Kidney (tissue), 14 donors: ENCODE data around the gene PPFIBP1. TPM values are rescaled to one million over a fixed set of nuclear protein-coding genes. Genes with fewer than 3 reads are reported as not detected.

Source experiments
- DNase-seq, 5 donors: peaks; one replicate each; pipeline ENCODE4 v3.0.0-alpha.2; 2013 to 2020
- FAIRE-seq: peaks from 2 replicates; lab custom pipeline; 2012; peaks lifted over from hg19 to GRCh38; lab: Jason Lieb, UNC
- H3K27ac ChIP-seq, 2 donors: one replicate each; pipeline ENCODE4 v1.7.0; 2013; ENCODE audit warnings: low read depth in 2 of 2, low read length in 2 of 2, inconsistent platforms in 1 of 2
- H3K27me3 ChIP-seq: one replicate; pipeline ENCODE4 v1.7.1; 2013; ENCODE audit warnings: low read length, inconsistent platforms; ENCODE audit not compliant: control insufficient read depth, insufficient read depth
- H3K36me3 ChIP-seq, 3 donors: one replicate each; pipeline versions ENCODE4 v1.7.0 to v1.7.1; 2013; ENCODE audit warnings: low read length in 3 of 3, control low read depth in 1 of 3, inconsistent platforms in 1 of 3; ENCODE audit not compliant: insufficient read depth in 3 of 3, control insufficient read depth in 2 of 3
- H3K4me1 ChIP-seq, 3 donors: one replicate each; pipeline versions ENCODE4 v1.7.0 to v1.7.1; 2013; ENCODE audit warnings: low read length in 3 of 3, inconsistent platforms in 1 of 3, low read depth in 1 of 3; ENCODE audit not compliant: control insufficient read depth in 2 of 3, insufficient read depth in 2 of 3
- H3K4me3 ChIP-seq, 3 donors: one replicate each; pipeline versions ENCODE4 v1.7.0 to v1.8.1; 2013; ENCODE audit warnings: low read length in 3 of 3, control low read depth in 1 of 3, inconsistent platforms in 1 of 3
- H3K9ac ChIP-seq, 3 donors: one replicate each; pipeline versions ENCODE4 v1.7.0 to v1.7.1; 2013; ENCODE audit warnings: low read length in 3 of 3, control low read depth in 1 of 3, inconsistent platforms in 1 of 3
- H3K9me3 ChIP-seq, 3 donors: one replicate each; pipeline versions ENCODE4 v1.7.0 to v1.7.1; 2013; ENCODE audit warnings: low read length in 3 of 3, control low read depth in 1 of 3, inconsistent platforms in 1 of 3; ENCODE audit not compliant: control insufficient read depth in 2 of 3, insufficient read depth in 1 of 3
- intact Hi-C: fragments of 100-400 bp; cut with DNase I; formaldehyde crosslinking; loops from one replicate; pipeline ENCODE4 v1.11.1; 2022
- polyA plus RNA-seq: library from polyadenylated mRNA; stranded (reverse); fragments of 350-450 nt; fragmentation: Illumina TruSeq; extraction: RNeasy Lipid Tissue Mini Kit (QIAGEN cat#74804); gene quantifications from one replicate; pipeline ENCODE4 v1.2.3, GENCODE V29; 2014; ENCODE audit warnings: low read depth, low replicate concordance; ENCODE audit not compliant: insufficient read depth
- total RNA-seq: library from RNA; stranded (reverse); fragmentation: NEBNext Ultra II Directional; extraction: Animal tissue kit (Norgen Biotek cat#: 25700); gene quantifications from one replicate; pipeline ENCODE4 v1.2.1, GENCODE V29; 2021
- TF ChIP-seq, protein P1 (sequence below): IDR thresholded peaks from 3 replicates; pipeline ENCODE4 v1.5.1; 2012; ENCODE audit warnings: mild to moderate bottlenecking, moderate library complexity, borderline replicate concordance; ENCODE audit not compliant: insufficient read depth; ENCODE audit errors: extremely low read depth
- donor health status: control.
- donor health status: control.
- donor health status: control.
- donor health status: control.
- donor health status: control.
- donor health status: DM: yes; HTN: yes; CAD: no.
- donor health status: Normal renal cell carcinoma (clear cell type).

PPFIBP1 gene
- total and polyA plus RNA-seq, 2 donors from 2014 or later: 12.7 to 175 TPM

DNA sequence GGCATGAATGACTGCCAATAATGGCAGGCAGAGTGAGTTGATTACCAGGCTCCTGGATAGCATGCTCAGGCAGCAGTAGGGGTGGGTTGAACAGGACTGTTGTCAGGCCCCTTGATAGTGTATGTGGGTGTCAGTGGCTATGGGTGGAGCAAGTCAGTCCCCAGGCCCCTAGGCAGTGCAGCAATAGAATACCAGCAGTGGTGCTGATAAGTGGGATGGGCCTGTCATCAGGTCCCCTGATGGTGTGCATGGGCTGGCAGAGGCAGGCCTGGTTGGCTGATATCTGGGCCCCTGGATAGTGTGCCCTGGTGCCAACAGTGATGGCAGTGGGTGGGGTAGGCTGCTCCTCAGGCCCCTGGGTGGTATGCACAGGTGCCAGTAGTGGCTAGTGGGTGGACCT is 45.1 kb upstream of the PPFIBP1 start:
- Histone ChIP-seq H3K4me3 (no peak overlapping the region), H3K9ac (no peak overlapping the region), H3K36me3 (no peaks in the 10 kb centered on the region), H3K9me3 (peaks cover 0 to 24% (median 7%) of the 10 kb centered on the region in 3 donors), H3K27me3 (no peaks in the 10 kb centered on the region), H3K4me1 (no peaks in the 10 kb centered on the region), H3K27ac (no peak overlapping the region)
- DNase-seq (no peak), FAIRE-seq (no peak)
- TF ChIP-seq, protein P1, sequence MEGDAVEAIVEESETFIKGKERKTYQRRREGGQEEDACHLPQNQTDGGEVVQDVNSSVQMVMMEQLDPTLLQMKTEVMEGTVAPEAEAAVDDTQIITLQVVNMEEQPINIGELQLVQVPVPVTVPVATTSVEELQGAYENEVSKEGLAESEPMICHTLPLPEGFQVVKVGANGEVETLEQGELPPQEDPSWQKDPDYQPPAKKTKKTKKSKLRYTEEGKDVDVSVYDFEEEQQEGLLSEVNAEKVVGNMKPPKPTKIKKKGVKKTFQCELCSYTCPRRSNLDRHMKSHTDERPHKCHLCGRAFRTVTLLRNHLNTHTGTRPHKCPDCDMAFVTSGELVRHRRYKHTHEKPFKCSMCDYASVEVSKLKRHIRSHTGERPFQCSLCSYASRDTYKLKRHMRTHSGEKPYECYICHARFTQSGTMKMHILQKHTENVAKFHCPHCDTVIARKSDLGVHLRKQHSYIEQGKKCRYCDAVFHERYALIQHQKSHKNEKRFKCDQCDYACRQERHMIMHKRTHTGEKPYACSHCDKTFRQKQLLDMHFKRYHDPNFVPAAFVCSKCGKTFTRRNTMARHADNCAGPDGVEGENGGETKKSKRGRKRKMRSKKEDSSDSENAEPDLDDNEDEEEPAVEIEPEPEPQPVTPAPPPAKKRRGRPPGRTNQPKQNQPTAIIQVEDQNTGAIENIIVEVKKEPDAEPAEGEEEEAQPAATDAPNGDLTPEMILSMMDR: no peak
- intact Hi-C loops: no loop called here

DNA sequence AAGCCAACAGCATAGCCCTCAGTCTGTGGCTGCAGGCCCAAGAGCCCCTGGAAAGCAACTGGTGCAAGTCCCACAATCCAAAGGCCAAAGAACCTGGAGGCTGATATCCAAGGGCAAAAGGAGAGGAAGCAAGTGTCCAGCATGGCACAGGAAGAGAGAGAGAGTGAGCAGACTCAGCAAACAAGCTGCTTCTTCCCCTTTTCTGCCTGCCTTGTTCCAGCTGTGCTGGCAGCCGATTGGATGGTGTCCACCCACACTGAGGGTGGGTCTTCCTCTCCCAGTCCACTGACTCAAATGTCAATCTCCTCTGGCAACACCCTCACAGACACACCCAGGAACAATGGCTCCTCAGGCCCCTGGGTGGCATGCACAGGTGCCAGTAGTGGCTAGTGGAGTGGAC is 44.0 kb upstream of the PPFIBP1 start:
- Histone ChIP-seq H3K9me3 (peaks cover 0 to 24% (median 7%) of the 10 kb centered on the region in 3 donors), H3K27me3 (no peaks in the 10 kb centered on the region), H3K4me3 (no peak overlapping the region), H3K36me3 (no peaks in the 10 kb centered on the region), H3K27ac (no peak overlapping the region), H3K4me1 (no peaks in the 10 kb centered on the region), H3K9ac (no peak overlapping the region)
- intact Hi-C loops: no loop called here
- FAIRE-seq (no peak), DNase-seq (no peak)
- TF ChIP-seq, protein P1: no peak

DNA sequence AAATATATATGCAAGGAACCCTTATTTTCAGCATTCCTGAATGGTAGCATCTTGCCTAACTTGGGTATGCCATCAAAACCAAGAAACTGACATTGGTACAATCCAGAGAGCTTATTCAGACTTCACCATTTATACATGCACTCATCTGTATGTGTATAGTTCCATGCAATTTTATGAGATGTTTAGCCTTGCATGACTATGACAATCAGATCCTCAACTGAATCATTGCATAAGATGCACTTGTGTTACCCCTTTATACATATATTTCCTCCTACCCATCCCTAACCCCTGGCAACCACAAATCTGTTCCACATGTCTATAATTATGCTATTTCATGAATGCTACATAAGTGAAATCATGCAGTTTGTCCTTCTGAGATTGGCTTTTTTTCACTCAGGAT is 37.0 kb upstream of the PPFIBP1 start:
- Histone ChIP-seq H3K36me3 (no peaks in the 10 kb centered on the region), H3K9ac (no peak overlapping the region), H3K4me1 (no peaks in the 10 kb centered on the region), H3K9me3 (no peaks in the 10 kb centered on the region), H3K27me3 (no peaks in the 10 kb centered on the region), H3K27ac (no peak overlapping the region), H3K4me3 (no peak overlapping the region)
- TF ChIP-seq, protein P1: no peak
- DNase-seq (no peak), FAIRE-seq (no peak)
- intact Hi-C loops: no loop called here

DNA sequence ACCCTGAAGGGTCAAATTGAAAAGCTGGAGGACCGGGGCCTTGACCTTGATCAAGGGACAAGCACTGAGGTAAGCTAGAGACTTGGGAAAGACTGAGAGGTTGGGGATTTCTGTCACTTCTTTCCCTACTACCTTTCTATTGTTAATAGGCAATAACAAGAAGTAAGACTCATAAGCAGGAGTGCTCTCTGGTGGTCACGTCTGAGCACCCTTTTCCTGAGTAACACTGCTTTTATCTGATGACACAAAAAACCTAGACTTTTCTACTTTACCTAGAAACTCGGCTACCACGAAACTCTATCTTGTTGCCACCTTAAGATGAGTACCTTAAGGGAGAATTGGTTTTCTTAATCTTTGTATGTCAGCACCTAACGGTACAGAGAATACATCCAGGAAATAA is 35.5 kb upstream of the PPFIBP1 start:
- H3K4me3 ChIP-seq: no peak overlapping the region
- no peak overlapping the region for H3K9ac ChIP-seq
- H3K27ac ChIP-seq: no peak overlapping the region
- TF ChIP-seq, protein P1: peak; percentile 25
- no peaks in the 10 kb centered on the region for H3K4me1 ChIP-seq
- no peak for FAIRE-seq
- DNase-seq: no peak
- no peaks in the 10 kb centered on the region for H3K36me3 ChIP-seq
- H3K27me3 ChIP-seq: no peaks in the 10 kb centered on the region
- no peaks in the 10 kb centered on the region for H3K9me3 ChIP-seq
- intact Hi-C loops: no loop called here
